HepG2 (cell line): ENCODE results near the gene PRICKLE3. TPM values are rescaled to one million over a fixed set of nuclear protein-coding genes. Genes with fewer than 3 reads are reported as not detected.

ENCODE experiments used
- ATAC-seq: fragments of 200-7000 bp; cut with Tn5 transposase; 3 replicates; pipeline ENCODE4 v1.9.1; 2020; ENCODE audit warnings: mild to moderate bottlenecking, moderate library complexity
- BruUV-seq: library from RNA; stranded (reverse); fragments of 400-500 nt; replicated peaks from 2 replicates; lab custom pipeline; 2021; lab: Mats Ljungman, UMichigan
- CTCF ChIA-PET: fragments of 300-600 bp; formaldehyde crosslinking; extraction: SDS; loops from one replicate; lab custom pipeline; 2021; ENCODE audit warnings: low total read pairs, inconsistent platforms, low intra/inter-chr PET ratio; lab: Yijun Ruan, JAX
- POLR2A ChIA-PET: fragments of 350-600 bp; sonication (Branson Sonifier 250); formaldehyde crosslinking; loops from one replicate; lab custom pipeline; 2020; ENCODE audit warnings: antibody characterized with exemption, inconsistent platforms; lab: Yijun Ruan, JAX
- DNase-seq: peaks from one replicate; pipeline ENCODE4 v3.0.0-alpha.2; 2015; ENCODE audit warnings: low spot score
- FAIRE-seq: peaks from 3 replicates; lab custom pipeline; 2011; peaks lifted over from hg19 to GRCh38; lab: Jason Lieb, UNC
- H2AFZ ChIP-seq: one replicate; pipeline ENCODE4 v1.6.1; 2011; ENCODE audit warnings: low read length, inconsistent platforms
- H3K27ac ChIP-seq: fragments of 300-600 bp; 3 replicates; pipeline ENCODE4 v1.8.0; 2011; ENCODE audit warnings: mixed run types, mild to moderate bottlenecking, mixed read lengths, low read length, inconsistent platforms; ENCODE audit not compliant: insufficient read depth; ENCODE audit errors: extremely low read length
- H3K27me3 ChIP-seq, 2 experiments: fragments of 200-600 bp in 1 of 2; 2 replicates in 1 of 2; 3 replicates in 1 of 2; pipeline versions ENCODE4 v1.6.0 to v1.8.0; 2011; ENCODE audit warnings: low read length in 2 of 2, mild to moderate bottlenecking in 2 of 2, moderate library complexity in 2 of 2, inconsistent platforms in 1 of 2; ENCODE audit not compliant: insufficient read depth in 2 of 2, control insufficient read depth in 1 of 2
- H3K36me3 ChIP-seq, 2 experiments: fragments of 200-600 bp in 1 of 2; replicated peaks in 1 of 2; 2 replicates in 1 of 2; 3 replicates in 1 of 2; pipeline versions ENCODE4 v1.5.1 to v1.8.0; 2011; ENCODE audit warnings: low read length in 2 of 2, inconsistent platforms in 1 of 2; ENCODE audit not compliant: insufficient read depth in 2 of 2, control insufficient read depth in 1 of 2
- H3K4me1 ChIP-seq: 2 replicates; pipeline ENCODE4 v1.5.1; 2012; ENCODE audit warnings: low read length, inconsistent platforms; ENCODE audit not compliant: insufficient read depth
- H3K4me2 ChIP-seq: 2 replicates; pipeline ENCODE4 v1.6.0; 2011; ENCODE audit warnings: low read depth, low read length, inconsistent platforms
- H3K4me3 ChIP-seq, 3 experiments: fragments of 200-600 bp in 1 of 3; sonication (generic), shearing (Covaris generic) in 1 of 3; replicated peaks in 1 of 3; 2 replicates each; pipeline ENCODE4 v1.5.1; 2011 to 2016; ENCODE audit warnings: low read length in 3 of 3, inconsistent platforms in 2 of 3, low read depth in 2 of 3, mild to moderate bottlenecking in 2 of 3, control low read depth in 1 of 3, mixed read lengths in 1 of 3; ENCODE audit not compliant: insufficient read depth in 1 of 3
- H3K79me2 ChIP-seq: one replicate; pipeline ENCODE4 v1.6.1; 2011; ENCODE audit warnings: low read length, inconsistent platforms; ENCODE audit not compliant: insufficient read depth
- H3K9ac ChIP-seq: 2 replicates; pipeline ENCODE4 v1.6.0; 2011; ENCODE audit warnings: mild to moderate bottlenecking, low read depth, low read length, inconsistent platforms; ENCODE audit not compliant: insufficient read depth
- H3K9me3 ChIP-seq: 2 replicates; pipeline ENCODE4 v1.5.1; 2012; ENCODE audit warnings: mild to moderate bottlenecking, low read length
- H4K20me1 ChIP-seq: 2 replicates; pipeline ENCODE4 v1.6.0; 2011; ENCODE audit warnings: inconsistent platforms, mild to moderate bottlenecking, low read length, moderate library complexity; ENCODE audit not compliant: insufficient read depth
- ARID5B ChIP-seq: IDR thresholded peaks from 2 replicates; pipeline ENCODE4 v1.4.0; 2020; ENCODE audit warnings: mild to moderate bottlenecking, missing genetic modification reagents
- GABPA ChIP-seq, 2 experiments: IDR thresholded peaks; 2 replicates each; pipeline ENCODE4 v1.6.1; 2011 to 2016; ENCODE audit warnings: low read depth in 2 of 2, low read length in 1 of 2, missing biosample characterization in 1 of 2, missing genetic modification characterization in 1 of 2
- KAT7 ChIP-seq: IDR thresholded peaks from 2 replicates; pipeline ENCODE4 v1.6.1; 2018; ENCODE audit warnings: borderline replicate concordance, missing compliant biosample characterization
- MED13 ChIP-seq: sonication (generic); formaldehyde crosslinking; IDR thresholded peaks from 2 replicates; pipeline ENCODE4 v1.5.0; 2020; ENCODE audit warnings: missing genetic modification reagents
- MZF1 ChIP-seq: sonication (generic); formaldehyde crosslinking; IDR thresholded peaks from 2 replicates; pipeline ENCODE4 v1.8.1; 2023; ENCODE audit warnings: mild to moderate bottlenecking, missing genetic modification reagents, borderline replicate concordance
- NCOA2 ChIP-seq: sonication (generic); formaldehyde crosslinking; IDR thresholded peaks from 2 replicates; pipeline ENCODE4 v1.8.0; 2022; ENCODE audit warnings: inconsistent platforms
- NRL ChIP-seq: sonication (generic); formaldehyde crosslinking; IDR thresholded peaks from 2 replicates; pipeline ENCODE4 v1.5.0; 2020; ENCODE audit warnings: missing genetic modification reagents, mild to moderate bottlenecking, moderate library complexity, borderline replicate concordance
- SETDB1 ChIP-seq: sonication (generic); formaldehyde crosslinking; IDR thresholded peaks from 2 replicates; pipeline ENCODE4 v1.5.1; 2020; ENCODE audit warnings: missing genetic modification reagents, mild to moderate bottlenecking, borderline replicate concordance
- SRF ChIP-seq: IDR thresholded peaks from 2 replicates; pipeline ENCODE4 v1.6.1; 2011; ENCODE audit warnings: mild to moderate bottlenecking, low read depth, low read length, moderate library complexity
- THRA ChIP-seq: sonication (generic); formaldehyde crosslinking; IDR thresholded peaks from 2 replicates; pipeline ENCODE4 v1.4.0; 2020; ENCODE audit warnings: missing genetic modification reagents, borderline replicate concordance
- ZNF180 ChIP-seq: sonication (generic); formaldehyde crosslinking; IDR thresholded peaks from 2 replicates; pipeline ENCODE4 v1.4.0; 2020; ENCODE audit warnings: low read depth, missing genetic modification reagents, borderline replicate concordance
- ZNF605 ChIP-seq: sonication (generic); formaldehyde crosslinking; IDR thresholded peaks from 2 replicates; pipeline ENCODE4 v1.8.0; 2022; ENCODE audit warnings: mild to moderate bottlenecking, missing genetic modification reagents
- WGBS: methylation state at CpG from one replicate; pipeline ENCODE4 v1.1.6; 2017; ENCODE audit warnings: low lambda C conversion rate; 5-methylcytosine and 5-hydroxymethylcytosine counted together
- in situ Hi-C: cut with HindIII; loops from 2 replicates; pipeline ENCODE4 v1.10.0; 2017; ENCODE audit warnings: low pct_unique_long_range_greater_than_20kb; ENCODE audit not compliant: extremely low pct_ligation_motif_present
- intact Hi-C: fragments of 100-400 bp; cut with micrococcal nuclease; formaldehyde crosslinking; loops from one replicate; pipeline ENCODE4 v1.10.0; 2022; ENCODE audit not compliant: unreplicated experiment
- polyA plus RNA-seq, 8 experiments: library from polyadenylated mRNA; depleted of rRNA in 3 of 8; stranded (reverse) in 7 of 8; unstranded in 1 of 8; fragments of >200 nt; fragmentation: Illumina TruSeq in 4 of 8; extraction: Trizol in 4 of 8; gene quantifications; 2 replicates each; pipeline versions ENCODE4 v1.2.1 to v1.2.3, GENCODE V29; 2011 to 2016; ENCODE audit warnings: low read depth in 4 of 8, missing spikeins in 1 of 8, mixed read lengths in 1 of 8; ENCODE audit not compliant: insufficient read depth in 1 of 8
- total RNA-seq, 5 experiments: library from RNA; depleted of rRNA; stranded (reverse); fragments of >200 nt; fragmentation: Illumina TruSeq; extraction: Trizol; gene quantifications; 2 replicates each; pipeline ENCODE4 v1.2.3, GENCODE V29; 2016; ENCODE audit warnings: low read depth in 1 of 5
- TF ChIP-seq, protein P1 (sequence below): sonication (generic); formaldehyde crosslinking; IDR thresholded peaks from 2 replicates; pipeline ENCODE4 v1.4.0; 2020; ENCODE audit warnings: missing genetic modification reagents

PRICKLE3 gene
- total and polyA plus RNA-seq, 2 of the 13 experiments (the other 11 are each of a cell fraction or from before 2014, with no cell fraction given) = 2.6 TPM

DNA sequence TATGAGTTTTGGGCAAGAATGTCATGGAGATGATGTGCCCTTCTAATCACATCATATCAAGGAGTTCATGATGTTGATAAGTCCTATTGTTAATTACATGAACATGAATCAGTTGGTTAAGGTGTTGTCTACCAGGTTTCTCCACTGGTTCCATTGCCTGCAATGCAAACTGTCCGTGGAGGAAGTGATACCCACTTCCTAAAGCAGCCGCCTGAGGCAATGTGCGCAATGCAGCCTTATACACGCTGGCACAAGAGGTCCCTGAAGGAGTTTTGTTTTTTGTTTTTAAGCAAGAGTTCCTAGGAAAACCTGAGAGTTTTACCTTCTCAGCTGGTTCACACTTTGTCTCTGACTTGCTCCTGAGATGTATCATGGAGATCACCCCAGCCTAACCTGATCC lies 56.7 kb downstream of the PRICKLE3 start:
- Histone ChIP-seq H3K9me3 (no peaks in the 10 kb centered on the region), H3K36me3 (no peaks in the 10 kb centered on the region), H3K4me1 (no peaks in the 10 kb centered on the region), H2AFZ (no peak overlapping the region), H3K4me3 (no peak overlapping the region), H3K9ac (no peak overlapping the region), H3K79me2 (no peaks in the 10 kb centered on the region), H3K4me2 (no peak overlapping the region), H3K27me3 (no peaks in the 10 kb centered on the region), H4K20me1 (no peaks in the 10 kb centered on the region), H3K27ac (no peak overlapping the region)
- no peak for DNase-seq
- no peak for TF ChIP-seq KAT7
- no peak for TF ChIP-seq ARID5B (CRISPR knock-in tag)
- no peak for TF ChIP-seq MZF1 (CRISPR knock-in tag)
- TF ChIP-seq NRL (CRISPR knock-in tag) = no peak
- TF ChIP-seq NCOA2 (CRISPR knock-in tag) = no peak
- TF ChIP-seq GABPA (IDR thresholded peaks at IDR 0.05; ENCODE audit: low read depth, low read length) = no peak
- TF ChIP-seq GABPA (CRISPR knock-in tag; IDR thresholded peaks at IDR 0.05; ENCODE audit: low read depth) = no peak
- no peak for TF ChIP-seq THRA (CRISPR knock-in tag)
- TF ChIP-seq, protein P1, sequence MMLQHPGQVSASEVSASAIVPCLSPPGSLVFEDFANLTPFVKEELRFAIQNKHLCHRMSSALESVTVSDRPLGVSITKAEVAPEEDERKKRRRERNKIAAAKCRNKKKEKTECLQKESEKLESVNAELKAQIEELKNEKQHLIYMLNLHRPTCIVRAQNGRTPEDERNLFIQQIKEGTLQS = no peak
- no peak for TF ChIP-seq ZNF180 (CRISPR knock-in tag)
- no peak for TF ChIP-seq ZNF605
- TF ChIP-seq MED13 (CRISPR knock-in tag) = no peak
- TF ChIP-seq SETDB1 = no peak
- TF ChIP-seq SRF = no peak
- ChIA-PET CTCF (no interaction called here), POLR2A (no interaction called here)
- ATAC-seq = no peak
- no TSS peak for BruUV-seq
- intact Hi-C loops (no loop called here), in situ Hi-C loops (no loop called here)
- no CpG with 5 or more reads among the region's 4 CpGs for WGBS
- no peak for FAIRE-seq
